ENCODE measurements around the gene RC3H1. TPM values are rescaled to one million over a fixed set of nuclear protein-coding genes. Genes with fewer than 3 reads are reported as not detected.
"Not testable (repeated sequence)": the region's sequence is repeated elsewhere in the genome, so short reads cannot be mapped to it uniquely, and the experiment has no call there.

Gene RC3H1
- total RNA-seq, 1 donor, result 31.8 TPM

DNA sequence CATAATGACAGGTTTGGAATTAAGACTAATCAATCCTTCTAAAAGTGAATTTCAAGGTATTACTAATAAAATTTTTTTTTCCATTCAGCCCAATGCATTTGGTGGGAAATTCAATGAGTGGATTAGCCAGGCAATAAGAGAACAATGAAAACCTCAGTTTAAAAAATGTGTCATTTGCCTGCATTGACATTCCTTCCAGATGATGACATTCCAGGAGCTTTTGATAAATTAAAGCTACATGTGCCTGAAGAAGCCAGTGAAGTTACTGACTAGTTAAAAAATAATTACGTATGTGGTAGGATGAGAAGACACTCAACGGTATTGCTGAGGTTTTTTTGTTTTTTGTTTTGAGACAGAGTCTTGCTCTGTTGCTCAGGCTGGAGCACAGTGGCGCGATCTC, 37.9 kb upstream of the RC3H1 start:
- Histone ChIP-seq H3K4me1 (ENCODE audit: insufficient read depth, low read length) (no peaks in the 10 kb centered on the region), H3K36me3 (ENCODE audit: insufficient read depth, low read length) (no peaks in the 10 kb centered on the region), H3K79me2 (ENCODE audit: insufficient read depth, low read length) (no peaks in the 10 kb centered on the region), H2AFZ (ENCODE audit: low read length) (no peak overlapping the region), H3K4me3 (ENCODE audit: insufficient read depth, low read length) (no peak overlapping the region), H4K20me1 (ENCODE audit: insufficient read depth, low read length) (no peaks in the 10 kb centered on the region), H3K4me2 (ENCODE audit: insufficient read depth, low read length) (no peak overlapping the region), H3K9me3 (ENCODE audit: low read depth, low read length) (no peaks in the 10 kb centered on the region), H3K27me3 (ENCODE audit: insufficient read depth, low read length) (no peaks in the 10 kb centered on the region), H3K27ac (ENCODE audit: low read depth, low read length) (no peak overlapping the region)
- no peak for TF ChIP-seq CTCF (IDR thresholded peaks at IDR 0.05; ENCODE audit: extremely low read depth, low read depth, low read length)
- DNase-seq (ENCODE audit: insufficient read length, low spot score, missing footprints), result no peak

- no peaks in the 10 kb centered on the region for H3K9me3 ChIP-seq (ENCODE audit: low read depth, low read length)
- TF ChIP-seq CTCF (IDR thresholded peaks at IDR 0.05; ENCODE audit: extremely low read depth, low read depth, low read length), result no peak
- H3K4me2 ChIP-seq (ENCODE audit: insufficient read depth, low read length), result no peak overlapping the region
- H4K20me1 ChIP-seq (ENCODE audit: insufficient read depth, low read length), result no peaks in the 10 kb centered on the region
- H3K79me2 ChIP-seq (ENCODE audit: insufficient read depth, low read length), result no peaks in the 10 kb centered on the region
- no peaks in the 10 kb centered on the region for H3K4me1 ChIP-seq (ENCODE audit: insufficient read depth, low read length)
- DNase-seq (ENCODE audit: insufficient read length, low spot score, missing footprints), result no peak
- no peak overlapping the region for H3K27ac ChIP-seq (ENCODE audit: low read depth, low read length)
- peak overlapping the region; percentile 41 for H2AFZ ChIP-seq (ENCODE audit: low read length)
- H3K36me3 ChIP-seq (ENCODE audit: insufficient read depth, low read length), result no peaks in the 10 kb centered on the region
- no peak overlapping the region for H3K4me3 ChIP-seq (ENCODE audit: insufficient read depth, low read length)
- no peaks in the 10 kb centered on the region for H3K27me3 ChIP-seq (ENCODE audit: insufficient read depth, low read length)
Measured at GRCh38 chr1:174058624-174059023, 36.5 kb upstream of the RC3H1 start.

DNA sequence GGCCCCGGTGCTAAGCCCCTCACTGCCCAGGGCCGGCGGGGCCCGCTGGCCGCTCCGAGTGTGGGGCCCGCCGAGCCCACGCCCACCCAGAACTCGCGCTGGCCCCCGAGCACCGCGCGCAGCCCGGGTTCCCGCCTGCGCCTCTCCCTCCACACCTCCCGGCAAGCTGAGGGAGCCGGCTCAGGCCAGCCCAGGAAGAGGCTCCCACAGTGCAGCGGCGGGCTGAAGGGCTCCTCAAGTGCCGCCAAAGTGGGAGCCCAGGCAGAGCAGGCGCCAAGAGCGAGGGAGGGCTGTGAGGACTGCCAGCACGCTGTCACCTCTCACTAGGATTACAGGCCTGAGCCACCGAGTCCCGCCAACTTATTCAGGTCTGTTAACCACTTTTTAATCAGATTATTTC, 34.5 kb upstream of the RC3H1 start:
- H3K79me2 ChIP-seq (ENCODE audit: insufficient read depth, low read length); H2AFZ ChIP-seq (ENCODE audit: low read length); H3K4me3 ChIP-seq (ENCODE audit: insufficient read depth, low read length); DNase-seq (ENCODE audit: insufficient read length, low spot score, missing footprints); H3K36me3 ChIP-seq (ENCODE audit: insufficient read depth, low read length); H3K9me3 ChIP-seq (ENCODE audit: low read depth, low read length); H3K4me2 ChIP-seq (ENCODE audit: insufficient read depth, low read length); H3K27me3 ChIP-seq (ENCODE audit: insufficient read depth, low read length); H3K27ac ChIP-seq (ENCODE audit: low read depth, low read length); H4K20me1 ChIP-seq (ENCODE audit: insufficient read depth, low read length); H3K4me1 ChIP-seq (ENCODE audit: insufficient read depth, low read length): not testable (repeated sequence)

DNA sequence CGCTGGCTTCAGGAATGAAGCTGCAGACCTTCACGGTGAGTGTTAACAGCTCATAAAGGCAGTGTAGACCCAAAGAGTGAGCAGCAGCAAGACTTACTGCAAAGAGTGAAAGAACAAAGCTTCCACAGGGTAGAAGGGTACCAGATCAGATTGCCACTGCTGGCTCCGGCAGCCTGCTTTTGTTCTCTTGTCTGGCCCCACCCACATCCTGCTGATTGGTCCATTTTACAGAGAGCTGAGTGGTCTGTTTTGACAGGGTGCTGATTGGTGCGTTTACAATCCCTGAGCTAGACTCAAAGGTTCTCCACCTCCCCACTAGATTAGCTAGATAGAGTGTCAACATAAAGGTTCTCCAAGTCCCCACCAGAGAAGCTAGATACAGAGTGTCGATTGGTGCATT, 33.6 kb upstream of the RC3H1 start:
- not testable (repeated sequence) for H3K27me3 ChIP-seq (ENCODE audit: insufficient read depth, low read length); H3K4me2 ChIP-seq (ENCODE audit: insufficient read depth, low read length); DNase-seq (ENCODE audit: insufficient read length, low spot score, missing footprints); H4K20me1 ChIP-seq (ENCODE audit: insufficient read depth, low read length); H3K4me1 ChIP-seq (ENCODE audit: insufficient read depth, low read length); H3K9me3 ChIP-seq (ENCODE audit: low read depth, low read length); H3K79me2 ChIP-seq (ENCODE audit: insufficient read depth, low read length); H3K27ac ChIP-seq (ENCODE audit: low read depth, low read length); H2AFZ ChIP-seq (ENCODE audit: low read length); H3K36me3 ChIP-seq (ENCODE audit: insufficient read depth, low read length); H3K4me3 ChIP-seq (ENCODE audit: insufficient read depth, low read length)

- no peak overlapping the region for H3K4me2 ChIP-seq (ENCODE audit: insufficient read depth, low read length)
- no peak overlapping the region for H2AFZ ChIP-seq (ENCODE audit: low read length)
- H3K4me1 ChIP-seq (ENCODE audit: insufficient read depth, low read length), result no peaks in the 10 kb centered on the region
- H3K27ac ChIP-seq (ENCODE audit: low read depth, low read length), result no peak overlapping the region
- no peaks in the 10 kb centered on the region for H3K79me2 ChIP-seq (ENCODE audit: insufficient read depth, low read length)
- H3K9me3 ChIP-seq (ENCODE audit: low read depth, low read length), result no peaks in the 10 kb centered on the region
- no peak for DNase-seq (ENCODE audit: insufficient read length, low spot score, missing footprints)
- H3K36me3 ChIP-seq (ENCODE audit: insufficient read depth, low read length), result no peaks in the 10 kb centered on the region
- no peak overlapping the region for H3K4me3 ChIP-seq (ENCODE audit: insufficient read depth, low read length)
- H4K20me1 ChIP-seq (ENCODE audit: insufficient read depth, low read length), result no peaks in the 10 kb centered on the region
- no peak for TF ChIP-seq CTCF (IDR thresholded peaks at IDR 0.05; ENCODE audit: extremely low read depth, low read depth, low read length)
- no peaks in the 10 kb centered on the region for H3K27me3 ChIP-seq (ENCODE audit: insufficient read depth, low read length)
Measured at GRCh38 chr1:174053826-174054225, 31.7 kb upstream of the RC3H1 start.

Measured in osteoblast (primary cell).